Transverse colon (tissue), 4 donors: ENCODE results near the gene ADGRB2. TPM values are rescaled to one million over a fixed set of nuclear protein-coding genes. Genes with fewer than 3 reads are reported as not detected.

Source experiments
- DNase-seq: peaks from one replicate; pipeline ENCODE4 v3.0.0-alpha.2; 2019
- H3K27ac ChIP-seq, 4 donors: fragments of 200-600 bp; sonication (generic); 2 replicates each; pipeline ENCODE4 v1.5.1; 2016 to 2018; ENCODE audit warnings: inconsistent platforms in 4 of 4
- H3K27me3 ChIP-seq: fragments of 200-600 bp; sonication (generic); 2 replicates; pipeline ENCODE4 v1.5.1; 2017; ENCODE audit warnings: inconsistent platforms
- H3K36me3 ChIP-seq, 4 donors: fragments of 200-600 bp; sonication (generic); 2 replicates each; pipeline ENCODE4 v1.5.1; 2017 to 2019; ENCODE audit warnings: inconsistent platforms in 4 of 4
- H3K4me1 ChIP-seq, 4 donors: fragments of 200-600 bp; sonication (generic); 2 replicates each; pipeline ENCODE4 v1.5.1; 2017 to 2020; ENCODE audit warnings: inconsistent platforms in 4 of 4
- H3K4me3 ChIP-seq, 4 donors: fragments of 200-600 bp; sonication (generic); 1 replicate in 1 of 4; 2 replicates in 3 of 4; pipeline versions ENCODE4 v1.5.1 to v1.6.1; 2017 to 2019; ENCODE audit warnings: inconsistent platforms in 4 of 4
- H3K9me3 ChIP-seq, 2 donors: fragments of 200-600 bp; sonication (generic); 2 replicates each; pipeline ENCODE4 v1.5.1; 2017 to 2019; ENCODE audit warnings: inconsistent platforms in 2 of 2
- CTCF ChIP-seq, 5 experiments: fragments of 200-600 bp in 3 of 5; fragments of 450-650 bp in 2 of 5; sonication (generic) in 3 of 5; IDR thresholded peaks; 1 replicate in 2 of 5; 2 replicates in 3 of 5; pipeline ENCODE4 v1.5.1; 2016 to 2017; ENCODE audit warnings: antibody characterized with exemption in 5 of 5, inconsistent platforms in 3 of 5, mild to moderate bottlenecking in 2 of 5, moderate library complexity in 1 of 5
- EP300 ChIP-seq: sonication (generic); formaldehyde crosslinking; IDR thresholded peaks from one replicate; pipeline ENCODE4 v1.6.1; 2017; ENCODE audit warnings: antibody characterized with exemption, low read depth
- POLR2A ChIP-seq: fragments of 450-650 bp; IDR thresholded peaks from one replicate; pipeline ENCODE4 v1.6.1; 2016; ENCODE audit warnings: antibody characterized with exemption, mild to moderate bottlenecking, moderate library complexity
- POLR2AphosphoS5 ChIP-seq, 3 donors: sonication (generic); formaldehyde crosslinking; IDR thresholded peaks; one replicate each; pipeline ENCODE4 v1.6.1; 2016; ENCODE audit warnings: antibody characterized with exemption in 3 of 3
- WGBS, 2 donors: methylation state at CpG; one replicate each; pipeline ENCODE4 v1.1.5; 2018; ENCODE audit warnings: low coverage in 1 of 2; 5-methylcytosine and 5-hydroxymethylcytosine counted together
- in situ Hi-C, 4 donors: fragments of 200-750 bp; cut with MboI; loops; one replicate each; pipeline versions ENCODE4 v1.15.0 to v1.15.1; 2017; ENCODE audit warnings: low sequenced_read_pairs in 3 of 4, low pct_ligation_motif_present in 1 of 4, low pct_unique_long_range_greater_than_20kb in 1 of 4
- intact Hi-C: fragments of 100-400 bp; cut with DNase I; formaldehyde crosslinking; loops from one replicate; pipeline ENCODE4 v1.15.1; 2023; ENCODE audit warnings: low total_unique reads
- total RNA-seq, 4 donors: library from RNA; depleted of rRNA; stranded (reverse); fragments of >200 nt; gene quantifications; one replicate each; pipeline ENCODE4 v1.1.0, GENCODE V29; 2016

ADGRB2 gene
- total RNA-seq, 4 donors from 2014 or later, result 0.55 to 4.2 (median 1.1) TPM; not detected in 1

GRCh38 chr1:31681415-31681814 lies 82.7 kb downstream of the ADGRB2 start:
- 73% methylated on average over 9 of the region's 9 CpGs; no CpG with 5 or more reads in 1 of the 2 donors for WGBS, 2 donors
- Histone ChIP-seq H3K36me3 (no peaks in the 10 kb centered on the region), H3K4me3 (no peak overlapping the region), H3K4me1 (no peaks in the 10 kb centered on the region), H3K27me3 (no peaks in the 10 kb centered on the region), H3K27ac (no peak overlapping the region), H3K9me3 (no peaks in the 10 kb centered on the region)
- no peak for DNase-seq
- in situ Hi-C loops (no loop called here), intact Hi-C loops (no loop called here)
- TF ChIP-seq CTCF (IDR thresholded peaks at IDR 0.05), result no peak
- no peak for TF ChIP-seq POLR2A
- no peak for TF ChIP-seq EP300
- no peak for TF ChIP-seq POLR2AphosphoS5 (IDR thresholded peaks at IDR 0.05)

DNA sequence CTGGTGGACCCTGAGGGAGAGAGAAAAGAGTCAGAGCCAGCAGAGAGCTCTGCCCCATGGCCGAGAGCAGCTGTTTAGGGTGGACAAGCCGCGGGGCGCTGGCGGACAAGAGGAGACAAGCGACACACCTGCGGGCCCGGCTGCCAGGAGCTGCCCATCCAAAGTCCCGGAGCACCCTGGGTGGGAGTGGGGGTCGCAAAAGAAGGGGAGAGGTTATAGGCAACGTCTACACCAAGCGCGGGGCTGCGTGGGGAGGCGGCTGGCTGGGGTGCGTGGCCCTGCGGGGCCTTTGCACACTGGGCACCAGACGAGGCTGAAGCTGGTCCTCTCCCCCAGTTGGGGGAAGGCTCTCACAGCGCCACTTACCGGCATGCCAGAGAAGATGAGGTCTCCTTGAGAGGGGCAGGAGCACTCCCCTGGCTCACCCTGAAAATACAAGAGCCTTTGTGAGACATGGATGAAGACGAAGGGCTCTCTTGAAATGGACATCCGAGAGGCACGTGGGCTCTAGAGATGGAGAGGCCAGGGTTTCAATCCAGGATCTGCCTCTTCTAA lies 84.4 kb downstream of the ADGRB2 start:
- intact Hi-C loops, result no loop called here
- H3K9me3 ChIP-seq, result no peaks in the 10 kb centered on the region
- WGBS, 2 donors, result 79% methylated on average over 23 of the region's 23 CpGs; no CpG with 5 or more reads in 1 of the 2 donors

GRCh38 chr1:31679091-31679490 lies 85.0 kb downstream of the ADGRB2 start:
- no peak for TF ChIP-seq POLR2AphosphoS5 (IDR thresholded peaks at IDR 0.05)
- TF ChIP-seq CTCF (IDR thresholded peaks at IDR 0.05), result no peak
- no peak for TF ChIP-seq POLR2A
- no peak for TF ChIP-seq EP300
- 43 to 44% methylated on average over 2 of the region's 2 CpGs for WGBS, 2 donors
- in situ Hi-C loops (no loop called here), intact Hi-C loops (no loop called here)
- no peak for DNase-seq
- Histone ChIP-seq H3K4me1 (peaks cover 0 to 11% (median 4%) of the 10 kb centered on the region in 4 donors), H3K9me3 (no peaks in the 10 kb centered on the region), H3K4me3 (no peak overlapping the region), H3K27ac (no peak overlapping the region), H3K36me3 (no peaks in the 10 kb centered on the region), H3K27me3 (no peaks in the 10 kb centered on the region)

More for the DNA sequence above, 84.4 kb downstream of the ADGRB2 start:
- Histone ChIP-seq H3K36me3 (no peaks in the 10 kb centered on the region), H3K4me1 (peaks cover 0 to 11% (median 4%) of the 10 kb centered on the region in 4 donors), H3K27ac (no peak overlapping the region), H3K27me3 (no peaks in the 10 kb centered on the region), H3K4me3 (no peak overlapping the region)
- TF ChIP-seq POLR2AphosphoS5 (IDR thresholded peaks at IDR 0.05) (no peak), EP300 (no peak), POLR2A (no peak), CTCF (IDR thresholded peaks at IDR 0.05) (no peak)
- no peak for DNase-seq
- in situ Hi-C loops, result no loop called here

DNA sequence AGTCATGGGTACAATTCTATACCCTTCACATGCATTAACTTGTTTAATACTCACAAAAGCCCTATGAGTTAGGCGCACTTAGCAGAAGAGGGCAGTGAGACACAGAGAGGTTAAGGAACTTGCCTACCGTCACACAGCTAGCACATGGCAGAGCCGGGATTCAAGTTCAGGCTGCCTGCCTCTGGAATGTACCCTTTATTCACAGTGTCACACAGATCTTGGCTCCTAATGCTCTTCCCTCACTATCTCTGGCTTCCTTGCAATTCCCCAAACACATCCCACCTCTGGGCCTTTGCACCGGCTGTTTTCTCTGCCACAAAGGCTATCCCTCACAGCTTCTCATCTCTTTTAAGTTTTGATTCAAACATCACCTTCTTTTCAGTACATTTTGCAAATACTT lies 85.5 kb downstream of the ADGRB2 start:
- 91 to 96% methylated on average over 3 to 4 of the region's 4 CpGs for WGBS, 2 donors
- Histone ChIP-seq H3K4me3 (no peak overlapping the region), H3K4me1 (peaks cover 0 to 11% (median 5%) of the 10 kb centered on the region in 4 donors), H3K9me3 (no peaks in the 10 kb centered on the region), H3K36me3 (no peaks in the 10 kb centered on the region), H3K27ac (no peak overlapping the region), H3K27me3 (no peaks in the 10 kb centered on the region)
- DNase-seq, result no peak
- TF ChIP-seq EP300, result no peak
- TF ChIP-seq POLR2A, result no peak
- no peak for TF ChIP-seq POLR2AphosphoS5 (IDR thresholded peaks at IDR 0.05)
- no peak for TF ChIP-seq CTCF (IDR thresholded peaks at IDR 0.05)
- in situ Hi-C loops, result no loop called here
- intact Hi-C loops, result no loop called here
